ENCODE data around the gene MUC6.

DNA sequence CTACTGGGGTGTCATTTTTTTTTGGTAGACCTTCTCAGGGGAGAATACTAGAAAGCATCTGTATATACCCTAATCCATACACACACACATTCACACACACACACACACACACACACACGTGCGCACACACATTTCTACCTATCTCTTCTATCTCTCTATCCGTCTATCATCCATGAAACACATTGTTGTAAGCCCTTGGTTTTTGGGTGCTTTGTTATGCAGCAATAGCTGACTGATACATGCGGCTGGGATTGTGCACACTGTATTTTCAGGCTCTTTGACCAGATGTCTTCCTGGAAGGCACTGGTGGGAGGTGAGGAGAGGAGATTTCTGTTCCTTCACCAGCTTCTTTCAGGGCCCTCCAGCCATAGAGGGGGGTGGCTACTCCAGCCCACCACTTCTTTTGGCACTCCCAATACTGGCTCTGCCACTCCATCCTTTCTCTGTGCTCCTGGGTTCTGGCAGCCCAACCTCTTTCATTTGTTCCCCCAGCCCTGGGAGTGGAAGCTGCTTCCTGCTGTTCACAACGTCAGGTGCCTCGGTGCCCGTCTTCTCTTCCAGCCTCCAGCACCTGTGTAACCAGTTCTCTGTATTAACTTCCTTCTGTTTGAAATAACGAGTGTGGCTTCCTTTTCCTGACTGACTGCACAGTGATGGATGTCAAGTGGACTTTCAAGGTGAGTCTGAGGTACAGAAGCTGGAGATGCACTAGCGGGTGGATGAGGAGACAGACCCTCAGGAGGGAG, 25.7 kb upstream of the MUC6 start:
- no peak for TF ChIP-seq POLR2AphosphoS5 (IDR thresholded peaks at IDR 0.05; ENCODE audit: low read depth, low read length)
- TF ChIP-seq, protein P1, sequence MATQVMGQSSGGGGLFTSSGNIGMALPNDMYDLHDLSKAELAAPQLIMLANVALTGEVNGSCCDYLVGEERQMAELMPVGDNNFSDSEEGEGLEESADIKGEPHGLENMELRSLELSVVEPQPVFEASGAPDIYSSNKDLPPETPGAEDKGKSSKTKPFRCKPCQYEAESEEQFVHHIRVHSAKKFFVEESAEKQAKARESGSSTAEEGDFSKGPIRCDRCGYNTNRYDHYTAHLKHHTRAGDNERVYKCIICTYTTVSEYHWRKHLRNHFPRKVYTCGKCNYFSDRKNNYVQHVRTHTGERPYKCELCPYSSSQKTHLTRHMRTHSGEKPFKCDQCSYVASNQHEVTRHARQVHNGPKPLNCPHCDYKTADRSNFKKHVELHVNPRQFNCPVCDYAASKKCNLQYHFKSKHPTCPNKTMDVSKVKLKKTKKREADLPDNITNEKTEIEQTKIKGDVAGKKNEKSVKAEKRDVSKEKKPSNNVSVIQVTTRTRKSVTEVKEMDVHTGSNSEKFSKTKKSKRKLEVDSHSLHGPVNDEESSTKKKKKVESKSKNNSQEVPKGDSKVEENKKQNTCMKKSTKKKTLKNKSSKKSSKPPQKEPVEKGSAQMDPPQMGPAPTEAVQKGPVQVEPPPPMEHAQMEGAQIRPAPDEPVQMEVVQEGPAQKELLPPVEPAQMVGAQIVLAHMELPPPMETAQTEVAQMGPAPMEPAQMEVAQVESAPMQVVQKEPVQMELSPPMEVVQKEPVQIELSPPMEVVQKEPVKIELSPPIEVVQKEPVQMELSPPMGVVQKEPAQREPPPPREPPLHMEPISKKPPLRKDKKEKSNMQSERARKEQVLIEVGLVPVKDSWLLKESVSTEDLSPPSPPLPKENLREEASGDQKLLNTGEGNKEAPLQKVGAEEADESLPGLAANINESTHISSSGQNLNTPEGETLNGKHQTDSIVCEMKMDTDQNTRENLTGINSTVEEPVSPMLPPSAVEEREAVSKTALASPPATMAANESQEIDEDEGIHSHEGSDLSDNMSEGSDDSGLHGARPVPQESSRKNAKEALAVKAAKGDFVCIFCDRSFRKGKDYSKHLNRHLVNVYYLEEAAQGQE (IDR thresholded peaks at IDR 0.05; ENCODE audit: insufficient read depth in 1 of 2, low read depth in 2 of 2, low read length in 2 of 2) = no peak
- TF ChIP-seq TAF1 (IDR thresholded peaks at IDR 0.05; ENCODE audit: borderline replicate concordance, insufficient read depth, low read length) = no peak

Data from PFSK-1 (cell line).